SU-DHL-6 (cell line): ENCODE measurements around the gene ZDHHC3.

Experiments
- EZH2phosphoT487 ChIP-seq: fragments of 200-600 bp; sonication (generic), shearing (Covaris generic); conservative IDR thresholded peaks from 2 replicates; pipeline ENCODE4 v1.6.1; 2018; ENCODE audit warnings: mild to moderate bottlenecking, antibody characterized with exemption, low read length, moderate library complexity, mixed read lengths
- TF ChIP-seq, protein P1 (sequence below): fragments of 200-600 bp; sonication (generic); IDR thresholded peaks from one replicate; pipeline ENCODE4 v1.5.1; 2017; ENCODE audit warnings: antibody characterized with exemption, mild to moderate bottlenecking, low read length, moderate library complexity; ENCODE audit not compliant: insufficient read depth, poor library complexity, severe bottlenecking

GRCh38 chr3:44969828-44970179, 6.2 kb downstream of the ZDHHC3 start:
- TF ChIP-seq, protein P1, sequence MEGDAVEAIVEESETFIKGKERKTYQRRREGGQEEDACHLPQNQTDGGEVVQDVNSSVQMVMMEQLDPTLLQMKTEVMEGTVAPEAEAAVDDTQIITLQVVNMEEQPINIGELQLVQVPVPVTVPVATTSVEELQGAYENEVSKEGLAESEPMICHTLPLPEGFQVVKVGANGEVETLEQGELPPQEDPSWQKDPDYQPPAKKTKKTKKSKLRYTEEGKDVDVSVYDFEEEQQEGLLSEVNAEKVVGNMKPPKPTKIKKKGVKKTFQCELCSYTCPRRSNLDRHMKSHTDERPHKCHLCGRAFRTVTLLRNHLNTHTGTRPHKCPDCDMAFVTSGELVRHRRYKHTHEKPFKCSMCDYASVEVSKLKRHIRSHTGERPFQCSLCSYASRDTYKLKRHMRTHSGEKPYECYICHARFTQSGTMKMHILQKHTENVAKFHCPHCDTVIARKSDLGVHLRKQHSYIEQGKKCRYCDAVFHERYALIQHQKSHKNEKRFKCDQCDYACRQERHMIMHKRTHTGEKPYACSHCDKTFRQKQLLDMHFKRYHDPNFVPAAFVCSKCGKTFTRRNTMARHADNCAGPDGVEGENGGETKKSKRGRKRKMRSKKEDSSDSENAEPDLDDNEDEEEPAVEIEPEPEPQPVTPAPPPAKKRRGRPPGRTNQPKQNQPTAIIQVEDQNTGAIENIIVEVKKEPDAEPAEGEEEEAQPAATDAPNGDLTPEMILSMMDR, result no peak
- TF ChIP-seq EZH2phosphoT487, result no peak
